ENCODE data around the gene HOXA11.

DNA sequence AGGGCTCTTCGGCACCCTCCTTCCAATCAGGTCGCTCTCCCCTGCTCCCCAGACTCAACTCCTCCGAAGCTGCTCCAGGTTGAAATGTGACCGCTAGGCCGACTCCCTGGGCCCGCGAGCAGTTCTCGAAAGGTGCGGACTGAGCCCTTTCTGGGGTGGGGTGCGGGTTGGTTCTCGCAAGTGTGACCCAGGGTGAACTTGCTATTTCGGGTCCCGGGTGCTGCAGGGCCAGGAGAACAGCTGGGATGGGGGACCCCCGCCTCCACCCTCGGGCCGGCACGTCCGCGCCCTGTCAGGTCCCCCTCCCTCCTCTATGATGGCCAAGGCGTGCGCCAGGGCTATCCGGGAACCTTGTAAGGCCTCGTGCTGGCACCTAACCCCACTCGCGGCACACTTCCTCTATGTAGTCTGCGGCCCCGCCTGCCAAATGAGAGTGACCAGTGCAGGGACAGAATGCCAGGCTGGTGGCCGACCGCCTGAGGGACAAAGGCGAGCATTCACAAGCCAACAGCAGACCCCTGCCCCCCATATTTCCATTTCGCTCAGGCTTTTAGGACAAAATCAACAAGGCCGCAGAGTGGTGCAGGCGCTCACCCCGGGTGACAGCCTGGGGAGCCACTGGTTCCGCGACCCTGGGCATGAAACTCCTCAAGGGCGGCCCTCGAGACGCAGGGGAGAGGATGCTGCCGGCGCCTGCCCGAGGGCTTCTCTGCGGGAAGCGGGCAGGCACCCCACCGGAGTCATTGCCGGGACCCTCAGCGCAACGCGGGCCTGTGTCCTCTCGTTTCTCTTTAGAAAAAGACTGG, 28.6 kb upstream of the HOXA11 start:
- TF ChIP-seq POLR2A (IDR thresholded peaks at IDR 0.05; ENCODE audit: low read depth, low read length) (no peak), NFE2L2 (IDR thresholded peaks at IDR 0.05; ENCODE audit: low read depth, low read length) (no peak), MAFK (IDR thresholded peaks at IDR 0.05; ENCODE audit: low read depth, low read length) (no peak), RFX5 (IDR thresholded peaks at IDR 0.05; ENCODE audit: low read depth, low read length) (no peak), RAD21 (IDR thresholded peaks at IDR 0.05; ENCODE audit: low read length) (no peak)
- TF ChIP-seq, protein P1, sequence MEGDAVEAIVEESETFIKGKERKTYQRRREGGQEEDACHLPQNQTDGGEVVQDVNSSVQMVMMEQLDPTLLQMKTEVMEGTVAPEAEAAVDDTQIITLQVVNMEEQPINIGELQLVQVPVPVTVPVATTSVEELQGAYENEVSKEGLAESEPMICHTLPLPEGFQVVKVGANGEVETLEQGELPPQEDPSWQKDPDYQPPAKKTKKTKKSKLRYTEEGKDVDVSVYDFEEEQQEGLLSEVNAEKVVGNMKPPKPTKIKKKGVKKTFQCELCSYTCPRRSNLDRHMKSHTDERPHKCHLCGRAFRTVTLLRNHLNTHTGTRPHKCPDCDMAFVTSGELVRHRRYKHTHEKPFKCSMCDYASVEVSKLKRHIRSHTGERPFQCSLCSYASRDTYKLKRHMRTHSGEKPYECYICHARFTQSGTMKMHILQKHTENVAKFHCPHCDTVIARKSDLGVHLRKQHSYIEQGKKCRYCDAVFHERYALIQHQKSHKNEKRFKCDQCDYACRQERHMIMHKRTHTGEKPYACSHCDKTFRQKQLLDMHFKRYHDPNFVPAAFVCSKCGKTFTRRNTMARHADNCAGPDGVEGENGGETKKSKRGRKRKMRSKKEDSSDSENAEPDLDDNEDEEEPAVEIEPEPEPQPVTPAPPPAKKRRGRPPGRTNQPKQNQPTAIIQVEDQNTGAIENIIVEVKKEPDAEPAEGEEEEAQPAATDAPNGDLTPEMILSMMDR (conservative IDR thresholded peaks at IDR 0.05; ENCODE audit: low read depth, low read length), result no peak

Measured in IMR-90 (cell line).